ENCODE measurements around the gene SLC46A1. TPM values are rescaled to one million over a fixed set of nuclear protein-coding genes. Genes with fewer than 3 reads are reported as not detected.

The SLC46A1 gene
- total and polyA plus RNA-seq, 12 donors: 1.4 to 10.2 (median 4.7) TPM

GRCh38 chr17:28379814-28380801, 25.9 kb downstream of the SLC46A1 start:
- no peak for ATAC-seq
- Histone ChIP-seq H3K9me3 (no peaks in the 10 kb centered on the region), H3K27ac (no peak overlapping the region), H3K4me1 (peaks cover 0 to 23% (median 10%) of the 10 kb centered on the region in 9 donors), H3K4me3 (no peak overlapping the region), H3K27me3 (peaks cover 0 to 12% (median 0%) of the 10 kb centered on the region in 7 donors), H3K36me3 (peaks cover 0 to 11% (median 0%) of the 10 kb centered on the region in 9 donors)
- DNase-seq: no peak
- intact Hi-C loops (cut with DNase I): no loop called here
- no peak for TF ChIP-seq CTCF (IDR thresholded peaks at IDR 0.05)
- 74 to 76% methylated on average over 10 of the region's 10 CpGs for WGBS, 2 donors

GRCh38 chr17:28372945-28373274, 33.1 kb downstream of the SLC46A1 start:
- TF ChIP-seq CTCF (IDR thresholded peaks at IDR 0.05): no peak
- ATAC-seq (no peak), DNase-seq (no peak)
- Histone ChIP-seq H3K36me3 (peaks cover 0 to 4% (median 0%) of the 10 kb centered on the region in 9 donors), H3K9me3 (no peaks in the 10 kb centered on the region), H3K27me3 (peaks cover 0 to 22% (median 0%) of the 10 kb centered on the region in 7 donors), H3K4me1 (peaks cover 4 to 40% (median 29%) of the 10 kb centered on the region in 9 donors), H3K4me3 (peak overlapping the region in 6 of 10 donors; percentile 48 to 74 (median 67)), H3K27ac (no peak overlapping the region)
- intact Hi-C loops (cut with DNase I): no loop called here
- WGBS, 2 donors: 87 to 88% methylated on average over 6 of the region's 6 CpGs

GRCh38 chr17:28372203-28372944, 33.6 kb downstream of the SLC46A1 start:
- TF ChIP-seq CTCF (IDR thresholded peaks at IDR 0.05): no peak
- H3K4me3 ChIP-seq: peak overlapping the region; percentile 48 to 78 (median 66)
- peaks cover 0 to 6% (median 0%) of the 10 kb centered on the region in 9 donors for H3K36me3 ChIP-seq
- peaks cover 0 to 22% (median 0%) of the 10 kb centered on the region in 7 donors for H3K27me3 ChIP-seq
- H3K9me3 ChIP-seq: no peaks in the 10 kb centered on the region
- intact Hi-C loops (cut with DNase I): no loop called here
- 9% methylated on average over 53 of the region's 53 CpGs for WGBS, 2 donors
- DNase-seq: no peak
- peak in 3 of 8 donors; percentile 1 to 17 (median 7) for ATAC-seq
- H3K4me1 ChIP-seq: peaks cover 4 to 40% (median 29%) of the 10 kb centered on the region in 9 donors
- H3K27ac ChIP-seq: peak overlapping the region in 9 of 10 donors; percentile 61 to 85 (median 79)
